ENCODE data around the gene UBE2I. TPM values are rescaled to one million over a fixed set of nuclear protein-coding genes. Genes with fewer than 3 reads are reported as not detected.

The UBE2I gene
- total RNA-seq, 1 experiment from 2014 or later, result 212 TPM

- no TSS peak for BruUV-seq (replicated peaks)
- H2AFZ ChIP-seq (ENCODE audit: low read depth, low read length, poor library complexity, severe bottlenecking), result no peak within 1 kb of the TSS
- intact Hi-C loops (cut with micrococcal nuclease), result no loop called here
- H3K4me2 ChIP-seq (ENCODE audit: low read length), result peak within 1 kb of the TSS; percentile 78
- no peaks in the 10 kb centered on the region for H4K20me1 ChIP-seq (ENCODE audit: insufficient read depth)
- CTCF ChIA-PET, result no interaction called here
- peaks cover 0 to 9% of the 10 kb centered on the region in 2 experiments; a peak in 1 of 4 replicates for H3K36me3 ChIP-seq (ENCODE audit: control insufficient read depth in 1 of 2, insufficient read depth in 2 of 2, low read length in 2 of 2)
- H3K9me3 ChIP-seq (ENCODE audit: control insufficient read depth in 1 of 2, insufficient read depth in 1 of 2, low read depth in 1 of 2, low read length in 2 of 2), result no peaks in the 10 kb centered on the region
- RAD21 ChIA-PET (ENCODE audit: low non-redundant PET in 1 of 2, low total read pairs in 2 of 2, uncharacterized antibody in 2 of 2, unreplicated experiment in 2 of 2), result no interaction called here
- no peaks in the 10 kb centered on the region for H3K27me3 ChIP-seq (ENCODE audit: insufficient read depth, low read length)
- peak; percentile 82 for ATAC-seq
- H3K27ac ChIP-seq (ENCODE audit: low read depth, low read length), result peak within 1 kb of the TSS; percentile 81
- peak within 1 kb of the TSS; percentile 91 to 99 for H3K4me3 ChIP-seq (replicated peaks in 1 of 2; ENCODE audit: low read depth in 1 of 2, low read length in 2 of 2)
- DNase-seq (ENCODE audit: low read depth, low spot score), result peak; percentile 60
- H3K4me1 ChIP-seq (ENCODE audit: control insufficient read depth in 1 of 2, insufficient read depth in 2 of 2, low read length in 2 of 2), result peaks cover 17 to 28% of the 10 kb centered on the region in 2 experiments
- no peaks in the 10 kb centered on the region for H3K9me2 ChIP-seq (ENCODE audit: insufficient read depth)
- POLR2A ChIA-PET, result no interaction called here
- peak within 1 kb of the TSS; percentile 86 for H3K9ac ChIP-seq (ENCODE audit: low read length)
- peaks cover 66% of the 10 kb centered on the region for H3K79me2 ChIP-seq (ENCODE audit: insufficient read depth, low read length)
- no peak for TF ChIP-seq JUND (IDR thresholded peaks at IDR 0.05)
- no peak for TF ChIP-seq EGR1 (IDR thresholded peaks at IDR 0.05; ENCODE audit: low read depth)
- TF ChIP-seq ELF1 (IDR thresholded peaks at IDR 0.05; ENCODE audit: borderline replicate concordance, low read depth), result no peak
- peak; percentile 60 for TF ChIP-seq POLR2A (IDR thresholded peaks at IDR 0.05; ENCODE audit: borderline replicate concordance, extremely low read depth, insufficient read depth, insufficient read length)
- TF ChIP-seq ATF3 (IDR thresholded peaks at IDR 0.05), result no peak; the same call in 1 of the 2 replicates
- peak; percentile 95 for TF ChIP-seq SIN3A (IDR thresholded peaks at IDR 0.05; ENCODE audit: low read depth)
- TF ChIP-seq EZH2 (IDR thresholded peaks at IDR 0.05), result no peak
- TF ChIP-seq CEBPB (IDR thresholded peaks at IDR 0.05; ENCODE audit: low read depth), result no peak
- TF ChIP-seq ZFX (IDR thresholded peaks at IDR 0.05), result peak; percentile 88; the same call in 1 of the 2 replicates
- peak; percentile 83; the same call in 1 of the 2 replicates for TF ChIP-seq MAX (IDR thresholded peaks at IDR 0.05)
- no peak; the same call in 1 of the 2 replicates for TF ChIP-seq SP1 (IDR thresholded peaks at IDR 0.05; ENCODE audit: low read depth)
- no peak for TF ChIP-seq ZBTB33 (IDR thresholded peaks at IDR 0.05; ENCODE audit: extremely low read depth, insufficient replicate concordance, low read length)
- TF ChIP-seq REST (IDR thresholded peaks at IDR 0.05; ENCODE audit: low read depth), result no peak
- no peak for TF ChIP-seq FOSL1 (IDR thresholded peaks at IDR 0.05; ENCODE audit: low read depth)
- no peak for TF ChIP-seq CTCF (IDR thresholded peaks at IDR 0.05 in 2 of 3, conservative IDR thresholded peaks at IDR 0.05 in 1 of 3; ENCODE audit: borderline replicate concordance in 1 of 3, insufficient read depth in 1 of 3, low read depth in 2 of 3, low read length in 2 of 3)
- no peak for TF ChIP-seq SRF (IDR thresholded peaks at IDR 0.05; ENCODE audit: low read depth)
- no peak for TF ChIP-seq EZH2phosphoT487 (IDR thresholded peaks at IDR 0.05; ENCODE audit: borderline replicate concordance)
- no peak for TF ChIP-seq ZNF274 (IDR thresholded peaks at IDR 0.05; ENCODE audit: low read depth, low read length)
- peak; percentile 96 for TF ChIP-seq YY1 (IDR thresholded peaks at IDR 0.05; ENCODE audit: extremely low read depth, insufficient replicate concordance, low read depth, low read length)
- peak; percentile 76 for TF ChIP-seq POLR2AphosphoS5 (IDR thresholded peaks at IDR 0.05; ENCODE audit: low read depth, low read length)
Measured at GRCh38 chr16:1351582-1352362, 42.3 kb downstream of the UBE2I start, which contains the start of the genes GNPTG and TSR3. Gene GNPTG, plus strand, starts transcription at chr16:1351931. Its CDS starts 35 bp downstream, at chr16:1351966. Gene TSR3, minus strand, starts transcription at chr16:1351878. Its CDS starts 74 bp downstream, at chr16:1351804.

Measured in HCT116 (cell line).